Central memory CD4-positive, alpha-beta T cell (primary cell): ENCODE data around the gene SIPA1L2.

Experiments
- DNase-seq: peaks from one replicate; pipeline ENCODE4 v3.0.0; 2022

The SIPA1L2 gene

DNA sequence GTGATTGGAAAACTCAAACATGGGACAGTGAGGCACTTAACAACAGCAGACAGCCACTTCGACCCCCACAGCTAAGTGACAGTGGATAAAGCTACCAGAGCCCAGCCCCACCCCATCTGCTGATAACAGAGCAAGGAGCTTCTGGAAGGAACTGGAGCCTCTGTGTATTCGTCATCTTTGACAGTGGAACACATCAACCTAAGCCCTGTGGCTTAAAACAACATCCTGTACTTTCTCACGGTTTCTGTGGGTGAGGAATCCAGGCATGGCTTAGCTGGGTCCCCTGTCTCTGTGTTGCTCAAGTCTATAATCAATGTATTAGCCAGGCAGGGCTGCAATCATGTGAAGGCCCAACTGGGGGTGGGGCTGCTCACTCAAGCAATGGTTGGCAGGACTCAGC, 18.4 kb upstream of the SIPA1L2 start:
- DNase-seq: no peak

DNA sequence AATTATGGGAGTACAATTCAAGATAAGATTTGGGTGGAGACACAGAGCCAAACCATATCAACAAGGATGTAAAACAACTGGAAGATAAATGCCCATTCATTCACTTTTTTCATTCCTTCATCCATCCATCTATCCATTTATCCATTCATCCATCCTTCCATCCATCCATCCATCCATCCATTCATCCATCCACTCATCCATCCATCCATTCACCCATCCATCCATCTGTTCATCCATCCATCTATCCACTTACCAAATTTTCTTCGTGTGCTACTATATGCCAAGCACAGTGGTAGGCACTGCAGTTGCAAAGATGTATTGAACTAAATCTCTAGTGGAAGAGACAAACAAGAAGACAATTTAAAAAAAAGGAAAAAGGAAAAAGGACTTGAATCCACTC, 14.3 kb upstream of the SIPA1L2 start:
- no peak for DNase-seq

DNA sequence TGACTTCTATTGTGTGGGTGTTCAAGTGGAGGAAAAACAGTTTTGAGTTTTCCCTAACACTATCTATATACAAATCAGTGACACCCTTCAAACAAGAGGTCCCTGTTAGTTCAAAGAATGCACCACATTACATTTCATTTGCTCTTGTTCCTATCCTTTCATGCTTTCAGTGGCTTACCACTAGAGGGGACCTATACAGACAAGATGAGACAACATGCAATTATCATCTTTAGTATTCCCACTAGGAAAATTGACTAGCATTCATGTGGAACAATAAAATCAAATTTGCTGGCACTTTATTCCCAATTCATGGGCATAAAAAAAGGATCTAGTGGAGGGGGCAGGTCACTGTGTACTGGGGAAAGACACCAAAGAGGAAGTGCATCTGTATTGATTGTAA, 13.3 kb upstream of the SIPA1L2 start:
- no peak for DNase-seq

DNA sequence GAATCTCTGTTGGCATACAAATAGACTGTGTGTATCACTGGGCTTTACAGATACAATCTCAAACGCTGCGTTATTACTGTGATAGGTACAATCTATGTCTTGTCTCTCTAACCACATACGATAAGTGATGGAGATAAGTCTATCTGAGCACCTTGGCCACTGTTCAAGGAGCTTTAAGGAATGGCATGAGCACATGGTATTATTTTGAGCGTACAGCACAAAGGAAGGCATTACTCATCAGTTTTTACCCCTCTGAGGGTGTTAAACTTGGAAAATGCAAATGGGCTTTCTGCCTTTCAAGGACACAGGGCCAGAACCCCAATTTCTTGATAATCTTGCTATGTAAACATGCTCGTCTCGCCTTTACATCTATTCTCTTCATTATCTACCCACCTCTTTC, 11.6 kb upstream of the SIPA1L2 start:
- DNase-seq: no peak

DNA sequence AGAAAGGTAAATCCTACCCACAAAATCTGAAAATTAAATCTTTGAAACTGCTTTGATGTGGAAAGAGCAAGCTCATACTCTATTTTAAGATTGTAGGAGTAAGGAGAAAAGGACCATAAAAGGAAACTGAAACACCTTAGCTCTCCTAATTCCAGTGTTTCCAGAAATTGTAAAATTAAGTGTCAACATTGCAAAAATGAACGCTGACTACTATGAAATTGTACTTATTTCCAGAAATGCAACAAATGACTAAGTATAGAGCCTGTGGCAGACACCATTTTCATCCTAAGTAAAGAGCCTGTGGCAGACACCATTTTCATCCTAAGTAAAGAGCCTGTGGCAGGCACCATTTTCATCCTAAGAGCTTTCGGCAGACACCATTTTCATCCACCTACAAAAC, 6.9 kb upstream of the SIPA1L2 start:
- no peak for DNase-seq

DNA sequence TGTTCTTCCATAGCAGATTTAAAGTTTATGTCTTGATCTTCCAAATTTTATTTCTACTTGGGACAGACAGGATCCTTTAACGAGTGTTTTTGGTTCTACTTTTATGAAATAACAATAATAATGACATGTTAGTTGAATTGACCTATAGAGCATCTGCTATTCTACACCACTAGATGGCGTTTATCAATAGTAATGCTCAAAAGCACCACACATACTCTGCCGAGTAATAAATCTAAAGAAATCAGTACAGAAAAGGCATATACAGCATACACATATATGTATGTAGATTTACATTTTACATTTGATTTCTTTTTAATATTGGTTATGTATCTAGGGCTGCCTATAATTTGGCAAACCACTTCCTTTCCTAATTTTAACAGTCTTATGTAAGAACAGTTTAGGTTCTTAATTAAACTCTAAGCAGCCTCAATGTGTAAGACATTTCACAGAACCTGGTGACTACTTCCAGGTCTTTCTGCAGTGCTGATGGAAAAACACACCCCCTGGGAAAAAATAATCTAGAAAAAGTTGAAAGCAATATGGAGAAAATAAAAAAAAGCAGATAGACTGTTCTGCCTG, 5.9 kb upstream of the SIPA1L2 start:
- peak; percentile 29 for DNase-seq

DNA sequence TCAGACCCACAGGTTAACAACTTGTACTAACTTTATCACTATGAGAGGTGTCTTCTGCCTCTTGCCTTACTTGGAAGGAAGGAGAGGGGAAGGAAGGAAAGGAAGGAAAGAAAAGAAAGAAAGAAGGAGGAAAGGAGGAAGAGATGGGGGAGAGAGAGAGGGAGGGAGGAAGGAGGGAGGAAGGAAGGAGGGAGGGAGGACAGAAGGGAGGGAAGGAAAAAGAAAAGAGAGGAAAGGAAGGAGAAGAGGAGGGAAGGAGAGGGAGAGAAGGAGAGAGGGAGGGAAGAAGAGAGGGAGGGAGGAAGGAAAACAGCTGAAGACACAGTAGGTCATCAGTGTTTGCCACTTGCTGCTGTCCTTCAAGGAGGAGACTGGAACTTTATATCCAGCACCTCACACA, 5.3 kb upstream of the SIPA1L2 start:
- no peak for DNase-seq

DNA sequence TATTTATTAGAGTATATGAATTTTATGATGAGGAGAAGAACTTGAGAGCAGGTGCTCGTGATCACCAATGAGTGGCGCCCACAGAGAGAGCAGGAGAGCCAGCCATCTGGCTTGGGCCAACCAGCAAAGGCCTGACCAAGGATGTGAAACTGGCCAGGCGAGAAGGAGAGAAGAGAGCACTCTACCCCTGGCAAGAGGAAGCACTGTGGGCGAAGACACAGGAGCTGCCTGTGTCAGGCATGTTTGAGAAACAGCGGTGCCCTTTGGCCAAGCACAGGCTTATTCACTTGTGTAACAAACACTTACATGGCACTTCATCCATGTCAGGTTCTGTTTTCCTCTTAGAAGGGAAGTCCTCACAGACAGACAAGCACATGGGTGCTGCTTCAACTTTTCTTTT, 4.2 kb upstream of the SIPA1L2 start:
- DNase-seq: no peak

DNA sequence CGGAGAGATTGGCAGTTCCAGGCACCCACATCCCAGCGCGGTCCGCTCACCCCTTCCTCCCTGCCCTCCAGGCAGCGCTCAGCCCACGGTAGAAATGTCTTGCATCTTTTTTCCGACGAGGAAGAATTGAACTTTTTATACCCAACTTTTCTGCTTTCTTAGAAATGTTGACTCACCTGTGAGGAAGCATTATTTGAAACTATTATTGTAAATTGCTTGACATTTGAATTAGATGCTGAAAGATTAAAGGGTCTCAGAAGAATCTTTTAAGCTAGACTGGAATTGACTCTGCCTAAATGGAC, 912 bp upstream of the SIPA1L2 start:
- DNase-seq: no peak

DNA sequence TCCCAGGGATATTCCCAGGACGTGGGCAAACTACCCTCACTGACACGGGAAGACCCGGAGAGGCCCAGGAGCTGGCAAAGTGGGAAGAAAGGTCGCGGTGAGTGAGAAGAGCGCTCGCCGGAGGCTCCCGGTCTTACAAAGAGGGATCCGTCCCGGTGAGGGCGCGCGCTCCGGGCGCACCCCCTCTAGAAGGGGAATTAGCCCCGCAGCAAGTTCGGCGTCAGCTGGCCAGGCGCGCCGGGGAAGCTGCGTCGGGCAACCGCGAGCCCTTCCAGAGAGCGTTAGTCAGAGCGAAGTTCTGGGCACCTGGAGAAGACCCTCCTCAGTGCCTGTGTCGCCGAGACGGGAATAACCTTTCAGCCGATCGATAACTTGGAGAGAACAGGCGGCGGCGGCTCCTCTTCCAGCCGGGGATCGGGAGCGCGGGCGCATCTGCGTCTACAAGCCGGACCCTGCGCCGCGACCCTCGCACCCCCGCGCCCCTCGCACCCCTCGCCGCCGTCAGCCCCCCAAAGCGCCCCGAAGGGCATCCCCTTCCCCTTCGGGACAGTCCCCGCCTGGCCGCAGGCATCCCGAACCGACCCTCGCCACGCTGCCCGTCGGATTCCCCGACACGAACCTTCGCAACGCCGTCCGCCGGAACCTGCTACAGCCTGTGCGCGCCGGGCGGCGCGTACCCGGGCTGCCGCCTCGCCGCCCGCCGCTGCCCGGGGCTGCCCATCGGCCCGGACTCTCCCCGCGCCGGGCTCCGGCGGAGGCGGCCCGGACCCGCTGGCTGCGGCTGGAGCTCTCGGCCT, 485 bp downstream of the SIPA1L2 start:
- no peak for DNase-seq

DNA sequence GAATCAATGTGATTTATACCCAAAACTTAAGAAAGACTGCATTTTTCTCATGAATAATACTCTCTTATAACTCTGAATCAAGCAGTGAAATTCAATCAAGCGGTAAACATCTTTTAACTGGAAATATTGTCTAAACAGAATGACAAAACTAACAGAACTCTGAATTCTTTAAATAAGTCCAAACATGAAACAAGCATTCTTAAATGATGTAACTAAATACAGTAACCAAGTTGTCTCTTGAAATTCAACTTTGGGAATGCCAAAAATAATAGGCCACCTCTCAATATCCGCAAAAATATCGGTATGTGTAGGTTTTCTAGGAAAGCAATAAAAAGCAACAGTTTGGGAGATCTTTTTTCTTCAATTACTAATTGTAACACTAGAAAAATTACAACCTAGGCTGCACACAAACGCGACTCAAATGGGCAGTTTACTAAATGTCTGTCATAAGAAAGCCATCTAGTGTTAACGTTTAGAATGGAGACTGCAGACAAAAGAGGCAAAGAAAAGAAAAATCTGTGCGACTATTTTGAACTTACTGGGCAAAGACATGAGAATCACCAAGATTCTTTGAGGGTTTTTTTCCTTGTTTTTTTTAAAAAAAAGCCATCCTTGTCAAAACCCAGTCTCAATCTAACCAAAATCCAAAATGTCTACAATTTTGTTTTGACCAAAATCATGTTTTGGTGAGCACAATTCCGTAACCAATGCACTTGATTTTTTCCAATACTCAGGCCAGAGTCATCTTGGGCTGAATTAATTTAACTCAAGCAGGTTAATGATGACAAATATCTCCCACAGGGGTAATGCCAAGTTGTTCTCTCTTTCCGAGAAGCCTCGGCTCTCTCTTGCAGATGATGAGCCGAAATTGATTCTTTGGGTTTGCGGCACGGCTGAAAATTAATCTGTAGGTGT, 1.3 kb downstream of the SIPA1L2 start:
- no peak for DNase-seq

DNA sequence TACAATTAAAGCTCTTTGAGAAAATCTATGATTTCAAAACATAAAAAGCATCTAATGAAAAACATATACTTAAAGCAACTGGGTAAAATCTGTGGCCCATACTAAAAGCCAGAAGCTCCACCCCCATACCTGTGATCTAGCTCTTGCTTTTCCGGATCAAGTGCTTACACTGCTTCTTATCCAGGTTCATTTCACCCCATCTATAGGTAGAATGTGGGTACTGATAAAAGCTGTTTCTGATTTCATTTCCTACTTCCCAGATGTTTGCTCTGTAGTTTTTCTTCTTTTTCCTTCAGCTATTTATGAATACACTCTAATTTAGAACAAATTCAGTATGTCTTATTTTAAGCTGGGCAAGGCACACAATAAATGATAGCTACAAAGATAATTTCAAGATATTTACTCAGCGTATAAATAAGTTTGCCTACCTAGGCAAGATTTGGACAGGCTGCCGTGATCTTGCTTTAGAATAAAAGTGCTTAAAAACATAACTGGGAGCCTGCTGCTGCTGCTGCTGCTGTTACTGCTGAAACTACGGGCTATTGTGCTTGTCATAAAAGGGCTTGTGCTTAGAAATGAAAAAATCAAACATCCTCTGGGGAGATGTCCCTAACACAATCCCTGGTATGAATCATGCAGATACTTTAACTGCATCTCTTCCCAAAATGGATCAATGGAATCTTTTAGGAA, 2.1 kb downstream of the SIPA1L2 start:
- peak; percentile 54 for DNase-seq

DNA sequence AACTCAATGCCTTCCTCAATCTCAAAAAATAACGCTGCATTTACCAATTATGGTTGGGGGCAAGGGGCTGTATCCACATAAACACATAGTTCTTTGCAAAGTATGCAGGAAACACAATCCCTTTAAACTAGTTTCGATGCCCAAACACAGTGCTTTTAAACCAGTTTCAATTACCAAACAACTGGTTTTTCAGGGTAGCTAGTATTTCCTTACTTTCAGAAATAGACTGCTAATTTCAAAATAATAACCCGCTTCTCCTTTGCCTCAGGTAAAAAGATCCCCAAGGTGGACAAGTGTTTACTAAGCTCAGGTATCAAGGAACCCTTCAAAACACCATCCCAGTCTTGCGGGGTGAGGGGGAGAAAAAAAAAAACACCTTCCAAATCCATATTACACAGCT, 2.8 kb downstream of the SIPA1L2 start:
- DNase-seq: no peak

DNA sequence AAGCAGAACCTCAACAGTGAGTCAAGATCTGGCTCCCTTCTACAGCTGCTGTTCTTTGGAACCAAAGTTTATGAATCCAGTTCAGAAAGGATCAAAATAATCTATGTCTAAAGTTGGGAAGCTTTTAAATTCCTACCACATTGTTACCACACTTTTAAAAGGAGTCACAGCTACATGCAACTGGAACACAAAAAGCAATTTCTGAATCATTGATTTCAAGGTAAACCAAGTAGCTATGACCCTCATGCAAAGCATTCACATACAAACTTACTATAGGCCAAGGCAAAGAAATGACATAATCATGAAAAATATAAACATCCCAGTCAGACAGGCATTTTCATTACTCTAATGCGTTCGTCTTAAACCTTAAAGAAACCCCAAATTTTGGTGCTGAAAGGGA, 3.5 kb downstream of the SIPA1L2 start:
- DNase-seq: no peak

DNA sequence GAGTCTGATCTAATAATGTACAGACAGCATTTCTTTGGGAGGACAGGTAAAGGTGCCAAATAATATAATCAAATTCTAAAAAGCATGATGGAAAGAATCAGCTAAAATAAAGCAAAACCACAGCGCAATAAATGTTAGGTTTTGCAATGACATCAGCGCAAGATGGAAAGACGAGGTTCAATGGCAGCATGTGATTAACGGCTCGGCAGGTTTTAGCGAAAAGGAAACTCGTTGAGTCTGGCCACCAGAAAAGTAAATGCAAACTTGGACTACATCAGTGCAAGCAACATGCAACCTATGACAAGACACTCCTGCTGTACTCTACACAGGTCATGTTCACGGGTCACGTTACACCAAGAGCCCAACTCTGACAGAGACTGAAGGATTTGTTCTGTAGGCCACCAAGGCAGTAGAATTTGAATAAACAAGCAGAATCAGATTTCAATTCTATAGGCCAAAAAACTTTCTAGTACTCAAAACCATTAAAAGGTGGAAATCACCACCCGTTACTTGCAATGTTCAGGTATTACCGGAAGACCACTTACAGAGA, 4.5 kb downstream of the SIPA1L2 start:
- no peak for DNase-seq

DNA sequence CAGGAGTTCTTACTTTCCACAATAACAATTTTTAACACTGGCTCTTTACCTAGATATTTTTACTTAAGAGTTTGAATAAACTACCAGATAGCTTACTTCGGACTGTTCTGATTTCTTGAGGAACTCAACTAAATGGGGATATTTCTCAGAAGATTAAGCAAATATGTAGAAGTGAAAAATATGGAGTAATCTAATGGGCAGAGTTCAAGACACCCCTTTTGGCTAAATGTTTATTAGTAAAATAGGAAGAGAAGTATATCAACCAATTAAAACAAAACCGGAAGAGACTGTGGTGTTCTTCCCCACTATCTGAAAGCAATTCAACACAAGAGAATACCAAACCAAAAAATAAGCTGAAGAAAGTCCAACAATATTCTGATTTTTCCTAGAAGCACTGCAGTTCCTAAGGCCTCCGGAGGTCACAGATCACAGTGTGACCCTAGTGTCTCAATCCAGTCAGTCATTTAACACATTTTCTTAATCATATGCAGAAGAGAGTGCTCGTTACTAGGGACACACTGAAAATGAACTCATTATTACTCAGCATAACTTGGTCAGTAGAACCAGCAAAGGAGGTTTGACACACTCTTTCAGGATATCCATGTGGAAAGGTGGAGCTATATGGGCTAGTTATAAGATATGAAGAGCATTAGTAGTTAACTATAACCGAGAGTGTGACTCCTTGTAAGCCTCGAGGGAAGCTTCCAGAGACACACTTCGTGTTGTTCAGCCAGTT, 5.2 kb downstream of the SIPA1L2 start:
- DNase-seq: no peak

DNA sequence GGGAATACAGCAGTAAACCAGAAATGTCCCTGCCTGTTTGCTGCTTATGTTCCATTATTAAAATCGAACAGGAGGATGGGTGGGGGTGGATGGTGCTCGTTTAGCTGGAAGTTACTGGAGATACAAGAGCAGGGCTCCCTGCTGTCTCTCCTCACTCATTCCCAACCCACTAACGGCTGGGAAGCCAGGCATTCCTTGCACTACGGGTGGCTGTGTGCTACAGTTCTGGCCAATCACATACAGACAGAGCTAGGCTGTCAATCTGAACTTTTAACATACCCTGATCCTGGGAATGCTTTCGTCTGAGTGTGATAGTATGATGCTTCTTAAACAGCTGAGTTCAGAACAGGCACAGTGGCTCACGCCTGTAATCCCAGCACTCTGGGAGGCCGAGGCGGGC, 7.0 kb downstream of the SIPA1L2 start:
- no peak for DNase-seq

DNA sequence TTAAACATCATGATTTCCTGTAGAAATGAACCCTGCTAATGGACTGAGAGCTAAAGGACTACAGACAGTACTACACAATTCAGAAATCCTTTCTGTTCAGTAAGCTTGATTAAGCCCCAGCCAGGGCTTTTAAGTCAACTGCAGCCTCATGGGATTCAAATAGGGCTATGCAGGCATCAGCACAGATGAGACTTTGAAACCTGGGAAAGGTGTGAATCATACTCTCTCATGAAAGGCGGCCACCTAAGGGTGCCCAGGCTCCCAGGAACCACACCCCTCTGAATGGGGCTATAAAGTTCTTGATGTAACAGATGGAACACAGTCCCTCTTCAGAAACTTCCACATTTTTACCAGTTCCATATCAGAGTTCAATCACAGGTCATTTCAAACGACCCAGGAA, 7.6 kb downstream of the SIPA1L2 start:
- no peak for DNase-seq

DNA sequence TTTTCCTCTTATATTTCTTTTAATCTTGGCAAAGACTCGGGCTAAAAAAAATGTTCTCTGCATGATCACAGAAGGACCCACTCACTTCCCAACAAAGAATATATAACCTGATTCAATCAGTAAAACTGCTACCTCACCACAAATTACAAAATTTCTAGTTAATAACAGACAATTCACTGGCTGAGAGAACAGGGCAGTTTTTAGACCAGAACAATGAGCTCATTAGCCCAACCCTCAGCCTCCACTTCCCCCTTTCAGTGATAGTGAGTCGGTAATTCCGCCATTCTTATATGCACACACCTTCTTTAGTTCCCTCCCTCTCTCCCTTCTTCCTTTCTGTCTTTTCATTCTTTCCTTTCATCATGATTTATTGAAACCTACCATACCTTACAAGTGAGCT, 8.9 kb downstream of the SIPA1L2 start:
- DNase-seq: no peak

DNA sequence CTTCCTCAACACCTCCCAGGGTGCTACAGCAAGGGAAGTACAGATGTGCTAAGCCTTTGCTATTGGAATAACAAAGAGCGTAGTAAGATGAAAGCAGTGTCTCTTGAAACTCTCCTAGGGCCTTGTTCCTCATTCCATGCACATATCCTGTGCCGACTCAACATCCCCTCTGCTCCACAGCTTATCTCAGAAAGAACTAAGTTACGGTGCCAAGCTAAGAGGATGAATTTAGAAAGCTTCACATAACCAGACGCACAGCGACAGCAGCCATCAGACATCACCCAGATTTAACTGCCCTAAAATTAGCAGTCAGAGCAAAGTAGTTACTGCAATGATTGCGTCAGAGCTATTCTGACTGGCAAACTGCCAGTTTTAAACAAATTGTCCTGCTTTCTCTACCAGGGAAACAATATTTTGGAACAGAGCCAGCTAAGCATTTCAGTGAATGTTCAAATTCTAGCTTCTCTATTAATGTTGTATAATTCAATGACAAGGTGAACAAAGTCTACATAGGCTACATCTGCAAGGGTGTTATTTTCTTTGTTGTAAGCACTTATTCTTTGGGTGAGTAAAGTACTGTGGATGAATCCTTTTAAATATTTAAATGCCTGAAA, 9.5 kb downstream of the SIPA1L2 start:
- DNase-seq: no peak

DNA sequence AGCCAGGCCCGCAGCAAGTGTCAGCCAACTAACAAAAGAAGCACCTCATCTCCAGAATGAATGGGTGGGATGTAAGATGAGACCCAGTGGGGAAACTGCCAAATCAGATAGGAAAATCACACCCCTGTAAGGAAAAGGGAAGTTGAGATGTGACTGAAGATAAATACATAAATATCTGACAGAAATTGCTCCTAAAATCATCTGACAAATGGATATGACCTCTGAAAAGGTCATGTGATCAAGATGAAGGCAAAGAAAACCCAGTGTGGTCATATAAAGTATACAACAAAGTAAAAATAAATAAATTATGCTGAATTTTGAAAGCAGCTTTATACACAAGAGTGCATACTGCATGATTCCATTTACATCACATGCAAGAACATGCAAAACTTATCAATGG, 12.7 kb downstream of the SIPA1L2 start:
- DNase-seq: no peak

DNA sequence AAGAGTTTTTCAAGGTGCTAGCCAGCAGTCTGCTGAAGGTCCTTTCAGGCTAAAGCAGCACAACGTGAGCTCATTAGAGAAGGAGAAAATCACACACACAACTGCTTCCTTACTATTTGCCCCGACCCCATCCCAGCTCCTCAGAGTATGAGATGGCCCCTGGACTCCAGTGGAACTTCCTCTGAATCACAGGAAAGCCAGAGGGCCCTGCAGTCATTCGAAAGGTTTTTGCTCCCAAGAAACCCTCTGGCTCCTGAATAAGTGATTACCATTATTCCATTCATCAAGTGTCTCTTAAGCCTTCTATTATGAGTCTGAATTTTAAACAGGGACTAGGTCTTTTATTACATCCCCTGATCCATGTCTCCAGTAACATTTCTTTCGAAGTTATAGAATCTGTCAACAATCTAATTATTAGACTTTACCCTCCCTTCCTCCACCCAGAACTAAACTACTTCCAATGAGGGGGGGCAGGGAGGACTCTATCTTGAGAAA, 14.6 kb downstream of the SIPA1L2 start:
- DNase-seq: no peak
